HG03565 (cell line): ENCODE measurements around the gene ETV2.

Experiments used
- ATAC-seq: cut with Tn5 transposase; IDR thresholded peaks from one replicate; pipeline ENCODE4 v1.9.1; 2021; ENCODE audit warnings: mild to moderate bottlenecking, moderate library complexity; ENCODE audit not compliant: unreplicated experiment

ETV2 gene

GRCh38 chr19:35623327-35624010, 18.1 kb upstream of the ETV2 start:
- no peak for ATAC-seq

- ATAC-seq, result no peak
Measured at GRCh38 chr19:35628264-35628564, 13.3 kb upstream of the ETV2 start.

GRCh38 chr19:35628565-35629331, 12.8 kb upstream of the ETV2 start, which contains the start of gene RBM42:
RBM42 (plus strand) TSS chr19:35629036; CDS start chr19:35629154, 118 bp downstream.
- ATAC-seq, result peak; percentile 91

GRCh38 chr19:35629332-35629633, 12.3 kb upstream of the ETV2 start:
- no peak for ATAC-seq

- no peak for ATAC-seq
Measured at GRCh38 chr19:35633727-35634440, 7.7 kb upstream of the ETV2 start.

- ATAC-seq, result no peak
Measured at GRCh38 chr19:35636651-35637050, 4.9 kb upstream of the ETV2 start.

GRCh38 chr19:35637165-35637564, 4.4 kb upstream of the ETV2 start:
- no peak for ATAC-seq

- no peak for ATAC-seq
Measured at GRCh38 chr19:35639321-35639639, 2.3 kb upstream of the ETV2 start.

- no peak for ATAC-seq
Measured at GRCh38 chr19:35639863-35640262, 1.7 kb upstream of the ETV2 start.

- no peak for ATAC-seq
Measured at GRCh38 chr19:35642312-35642711, 767 bp downstream of the ETV2 start.

- ATAC-seq, result no peak
Measured at GRCh38 chr19:35642798-35643254, 1.3 kb downstream of the ETV2 start.

GRCh38 chr19:35643255-35644205, 2.0 kb downstream of the ETV2 start:
- ATAC-seq, result no peak

- ATAC-seq, result peak; percentile 50
Measured at GRCh38 chr19:35644206-35644986, 2.9 kb downstream of the ETV2 start.

- no peak for ATAC-seq
Measured at GRCh38 chr19:35644987-35645679, 3.6 kb downstream of the ETV2 start.

- ATAC-seq, result no peak
Measured at GRCh38 chr19:35645680-35646511, 4.4 kb downstream of the ETV2 start.

- ATAC-seq, result peak; percentile 63
Measured at GRCh38 chr19:35648017-35648961, 6.7 kb downstream of the ETV2 start, which contains the start of gene COX6B1. COX6B1 (plus strand) TSS chr19:35648323; CDS start chr19:35651244, 2,921 bp downstream.

- ATAC-seq, result no peak
Measured at GRCh38 chr19:35650581-35650980, 9.0 kb downstream of the ETV2 start.
